NCI-H1048 (cell line): ENCODE results near the gene NFYC.
A peak's percentile ranks its signal among the peaks of the same experiment; 100 is the strongest.
"Not testable (repeated sequence)": the region's sequence is repeated elsewhere in the genome, so short reads cannot be mapped to it uniquely, and the experiment has no call there.

Experiments
- DNase-seq: peaks from one replicate; lab custom pipeline; 2025; lab: John Stamatoyannopoulos, UW

NFYC gene

GRCh38 chr1:40665335-40666171 is 26.0 kb upstream of the NFYC start, which contains the start of gene RIMS3:
RIMS3 (minus strand) TSS chr1:40665682; CDS start chr1:40641925, 23,757 bp downstream.
- DNase-seq: peak; percentile 18

GRCh38 chr1:40668769-40669525 is 22.6 kb upstream of the NFYC start:
- peak; percentile 62 for DNase-seq

DNA sequence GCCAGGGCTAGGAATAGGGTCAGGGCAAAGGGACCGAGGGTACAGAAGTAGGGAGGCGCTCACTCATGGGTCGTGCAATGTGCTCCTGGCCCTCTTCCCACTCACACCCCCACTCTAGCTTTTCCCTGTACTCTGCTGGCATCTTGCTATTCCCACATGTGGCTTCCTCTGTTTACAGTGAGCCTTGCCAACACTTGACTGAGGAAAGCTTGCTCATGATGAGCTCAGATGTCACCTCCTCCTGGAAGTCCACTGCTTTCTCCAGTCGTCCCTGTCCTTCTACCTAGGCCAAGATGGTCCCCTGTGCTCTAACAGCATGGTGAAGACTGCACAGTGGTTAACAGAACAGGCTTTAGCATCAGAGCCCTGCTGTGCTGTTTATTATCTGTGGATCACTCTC is 18.1 kb upstream of the NFYC start:
- DNase-seq: no peak

- DNase-seq: no peak
Measured at GRCh38 chr1:40676501-40676900, 15.0 kb upstream of the NFYC start.

DNA sequence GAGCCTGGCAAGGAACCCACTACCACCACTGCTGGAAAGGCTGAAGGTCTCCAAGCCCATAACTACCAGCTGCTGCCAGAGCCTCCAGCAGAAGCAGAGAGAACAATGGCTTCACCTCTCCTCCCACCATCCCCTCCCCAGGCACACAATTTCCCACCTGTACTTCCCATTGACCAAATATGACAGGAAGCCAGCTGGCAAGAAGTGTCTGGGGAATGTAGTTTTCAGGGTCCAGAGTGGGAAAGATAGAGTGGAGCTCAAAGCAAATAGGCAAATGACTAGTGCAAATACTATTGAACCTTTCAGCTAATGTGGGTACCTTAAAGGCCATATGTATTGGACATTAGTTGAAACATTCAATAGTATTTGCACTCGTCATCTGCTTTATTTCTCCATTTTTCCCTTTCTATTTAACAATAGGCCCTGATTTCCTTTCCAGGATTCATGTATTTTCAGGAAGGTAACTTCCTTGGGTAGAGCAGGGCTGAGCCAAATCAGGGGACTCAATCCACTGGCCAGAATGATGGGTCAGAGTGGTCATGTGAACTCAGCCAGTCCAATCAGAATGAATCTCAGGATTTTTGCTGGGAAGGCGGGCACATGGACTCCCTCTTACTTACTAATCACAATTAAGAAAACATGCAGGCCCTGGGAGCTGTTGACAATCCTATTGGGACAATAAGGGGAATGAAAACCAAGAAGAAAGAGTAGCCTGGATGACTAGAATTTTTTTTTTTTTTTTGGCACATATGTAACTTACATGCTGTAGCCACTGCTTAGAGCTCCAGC is 12.1 kb upstream of the NFYC start:
- DNase-seq: no peak

- no peak for DNase-seq
Measured at GRCh38 chr1:40684669-40685068, 6.8 kb upstream of the NFYC start.

DNA sequence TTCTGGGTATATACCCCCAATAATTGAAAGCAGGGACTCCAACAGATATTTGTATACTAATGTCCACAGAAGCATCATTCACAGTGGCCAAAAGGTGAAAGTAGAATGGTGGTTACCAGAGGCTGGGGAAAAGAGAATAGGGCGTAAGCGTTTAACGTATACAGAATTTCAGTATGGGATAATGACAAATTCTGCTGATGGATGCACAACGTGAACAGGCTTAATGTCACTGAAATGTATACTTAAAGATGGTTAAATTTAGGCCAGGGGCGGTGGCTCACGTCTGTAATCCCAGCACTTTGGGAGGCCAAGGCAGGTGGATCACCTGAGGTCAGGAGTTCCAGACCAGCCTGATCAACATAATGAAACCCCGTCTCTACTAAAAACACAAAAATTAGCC is 4.4 kb upstream of the NFYC start:
- no peak for DNase-seq

- no peak for DNase-seq
Measured at GRCh38 chr1:40687661-40688060, 3.8 kb upstream of the NFYC start.

GRCh38 chr1:40689737-40690136 is 1.8 kb upstream of the NFYC start:
- DNase-seq: no peak

DNA sequence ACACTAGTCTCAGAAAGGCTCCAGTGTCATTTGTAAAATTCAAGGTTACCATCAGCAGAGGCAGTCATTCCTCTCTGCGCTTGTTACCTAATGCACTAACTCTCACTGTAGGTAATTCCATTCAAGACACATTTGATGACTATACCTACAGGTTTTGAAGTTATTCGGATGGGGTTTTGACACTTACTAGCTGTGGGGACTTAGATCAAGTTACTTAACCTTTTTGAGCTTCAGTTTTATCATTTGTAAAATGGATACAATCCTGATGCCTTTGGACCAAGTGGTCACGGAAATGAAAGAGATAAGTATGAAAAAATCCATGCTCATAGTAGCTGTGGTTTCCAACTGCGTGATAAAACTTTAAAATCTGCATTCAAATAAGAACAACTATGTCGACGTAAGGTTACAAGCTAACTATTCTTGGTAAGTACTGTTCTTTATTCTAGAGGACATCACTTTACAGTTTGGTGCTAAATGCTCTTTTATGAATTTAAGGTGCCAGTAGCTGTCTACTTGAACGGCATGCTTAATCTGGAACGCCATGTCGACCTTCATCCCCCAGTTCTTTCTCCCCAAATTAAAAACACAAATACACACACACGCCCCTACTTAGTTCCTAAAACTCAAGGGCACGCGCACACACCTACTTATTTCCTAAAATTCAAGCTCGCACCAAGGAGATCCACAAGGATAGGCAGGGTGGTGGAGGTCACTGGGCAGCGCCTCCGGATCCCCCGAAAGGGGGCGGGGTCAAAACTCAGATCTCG is 550 bp upstream of the NFYC start:
- DNase-seq: no peak

GRCh38 chr1:40692429-40692895 is 958 bp downstream of the NFYC start:
- no peak for DNase-seq

DNA sequence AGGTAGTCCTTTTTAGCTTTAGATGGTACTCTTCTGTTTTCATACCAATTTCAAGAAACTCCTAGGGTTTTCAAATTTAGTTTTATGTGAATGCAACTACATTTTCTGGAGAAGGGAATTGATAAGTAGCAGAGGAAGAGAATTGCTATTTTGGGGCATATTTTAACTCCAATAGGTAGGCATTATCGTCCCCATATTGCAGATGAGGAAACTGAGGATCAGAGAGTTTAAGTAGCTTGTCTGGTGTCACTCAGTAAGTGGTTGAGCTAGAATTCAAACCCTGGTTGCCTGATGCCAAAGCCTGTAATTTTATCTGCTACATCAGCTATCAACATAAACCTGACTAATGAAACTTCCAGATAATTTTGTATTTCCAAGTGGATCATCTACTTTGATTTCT is 1.9 kb downstream of the NFYC start:
- DNase-seq: no peak

GRCh38 chr1:40694353-40694874 is 2.9 kb downstream of the NFYC start:
- no peak for DNase-seq

DNA sequence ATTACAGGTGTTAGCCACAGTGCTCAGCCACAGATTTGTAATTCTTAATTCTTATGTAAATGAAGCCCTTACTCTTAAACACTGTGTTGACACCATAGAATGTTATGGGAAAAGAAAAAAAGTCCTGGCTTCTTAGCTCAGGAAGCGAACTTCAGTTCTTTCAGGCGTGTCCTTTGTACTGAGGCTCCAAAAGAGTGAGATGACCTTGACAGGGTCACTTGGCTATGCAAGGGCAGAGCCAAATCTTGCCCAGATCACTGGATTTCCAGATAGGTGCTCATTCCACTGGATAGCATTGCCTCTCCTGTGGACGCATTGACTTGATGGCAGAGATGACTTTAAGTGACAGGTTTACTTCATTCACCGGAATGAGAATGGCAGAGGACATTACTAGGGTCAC is 4.8 kb downstream of the NFYC start:
- DNase-seq: no peak

DNA sequence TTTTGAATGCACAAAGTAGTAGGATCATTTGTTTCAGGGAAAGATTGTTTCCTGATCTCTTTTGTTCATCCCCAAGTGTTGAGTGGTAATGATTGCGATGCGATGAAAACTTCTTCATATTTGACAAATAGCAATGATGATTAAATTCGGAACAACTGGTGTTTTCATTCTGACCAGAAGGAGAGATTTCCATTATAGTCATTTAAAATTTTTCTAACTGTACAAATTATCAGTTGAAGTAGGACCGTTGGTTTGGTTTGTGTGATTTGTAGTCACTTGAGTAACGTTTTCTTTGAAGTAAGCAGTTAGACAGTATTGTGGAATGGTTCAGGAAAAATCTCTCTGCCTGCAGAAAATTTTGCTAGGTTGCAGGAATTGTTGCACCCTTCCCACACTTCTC is 5.9 kb downstream of the NFYC start:
- DNase-seq: no peak

GRCh38 chr1:40699787-40700186 is 8.3 kb downstream of the NFYC start:
- DNase-seq: no peak

- no peak for DNase-seq
Measured at GRCh38 chr1:40701684-40702083, 10.2 kb downstream of the NFYC start.

GRCh38 chr1:40702810-40703209 is 11.3 kb downstream of the NFYC start:
- DNase-seq: not testable (repeated sequence)

DNA sequence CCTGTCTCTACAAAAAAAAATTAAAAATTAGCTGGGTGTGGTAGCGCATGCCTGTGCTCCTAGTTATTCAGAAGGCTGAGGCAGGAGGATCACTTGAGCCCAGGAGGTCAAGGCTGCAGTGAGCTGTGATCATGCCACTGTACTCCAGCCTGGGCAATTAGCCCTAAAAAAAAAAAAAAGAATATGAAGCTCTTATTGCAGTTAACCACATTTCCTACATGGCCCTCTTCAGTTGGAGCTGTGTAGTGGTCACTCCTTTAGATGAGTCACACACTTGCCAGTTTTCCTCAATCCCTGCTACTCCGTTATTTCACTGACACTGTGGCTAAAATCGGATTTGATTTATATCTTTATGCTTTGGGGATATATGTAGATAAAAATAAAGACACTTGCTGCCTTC is 11.8 kb downstream of the NFYC start:
- DNase-seq: no peak

GRCh38 chr1:40704817-40705733 is 13.6 kb downstream of the NFYC start:
- no peak for DNase-seq
